Breast epithelium (tissue), 3 donors: ENCODE measurements around the gene CDH4.

ENCODE experiments used
- POLR2A ChIP-seq: fragments of 450-650 bp; IDR thresholded peaks from one replicate; pipeline ENCODE4 v1.6.1; 2016; ENCODE audit warnings: antibody characterized with exemption, mild to moderate bottlenecking, moderate library complexity
- POLR2AphosphoS5 ChIP-seq, 3 donors: sonication (generic); formaldehyde crosslinking; IDR thresholded peaks; one replicate each; pipeline ENCODE4 v1.6.1; 2017; ENCODE audit warnings: antibody characterized with exemption in 3 of 3
- TF ChIP-seq, protein P1 (sequence below), 3 donors: fragments of 450-650 bp; IDR thresholded peaks; one replicate each; pipeline ENCODE4 v1.5.1; 2016 to 2017; ENCODE audit warnings: antibody characterized with exemption in 3 of 3, mild to moderate bottlenecking in 3 of 3, moderate library complexity in 3 of 3

DNA sequence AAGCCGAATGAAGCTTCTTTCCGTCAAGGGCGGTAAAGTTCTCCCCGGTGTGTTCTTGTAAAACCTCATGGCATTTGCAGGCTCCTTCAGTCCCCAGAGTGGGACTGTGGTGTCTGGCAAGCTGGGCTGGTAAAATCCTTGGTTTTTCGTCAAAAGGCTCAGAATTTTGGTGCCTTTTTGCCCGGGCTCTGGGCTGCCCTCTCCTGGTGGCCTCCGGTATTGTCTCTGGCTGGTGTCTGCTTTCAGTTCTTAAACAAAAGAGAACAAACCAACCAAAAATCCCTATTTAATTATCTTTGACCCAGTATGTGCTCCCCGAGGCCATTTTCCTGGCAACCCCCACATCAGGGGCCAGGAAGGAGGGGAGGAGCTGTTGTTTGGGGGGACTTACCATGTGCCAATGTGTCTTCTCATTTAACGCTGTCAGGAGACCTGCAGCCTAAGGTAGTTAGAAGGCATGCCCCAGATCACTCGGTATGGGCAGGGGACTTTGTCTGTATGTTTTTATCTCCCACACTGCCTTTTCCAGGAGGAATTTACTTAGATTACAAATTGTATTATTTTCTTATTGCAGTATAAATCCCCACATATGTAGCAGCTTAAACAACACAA is 11.1 kb downstream of the CDH4 start:
- TF ChIP-seq, protein P1, sequence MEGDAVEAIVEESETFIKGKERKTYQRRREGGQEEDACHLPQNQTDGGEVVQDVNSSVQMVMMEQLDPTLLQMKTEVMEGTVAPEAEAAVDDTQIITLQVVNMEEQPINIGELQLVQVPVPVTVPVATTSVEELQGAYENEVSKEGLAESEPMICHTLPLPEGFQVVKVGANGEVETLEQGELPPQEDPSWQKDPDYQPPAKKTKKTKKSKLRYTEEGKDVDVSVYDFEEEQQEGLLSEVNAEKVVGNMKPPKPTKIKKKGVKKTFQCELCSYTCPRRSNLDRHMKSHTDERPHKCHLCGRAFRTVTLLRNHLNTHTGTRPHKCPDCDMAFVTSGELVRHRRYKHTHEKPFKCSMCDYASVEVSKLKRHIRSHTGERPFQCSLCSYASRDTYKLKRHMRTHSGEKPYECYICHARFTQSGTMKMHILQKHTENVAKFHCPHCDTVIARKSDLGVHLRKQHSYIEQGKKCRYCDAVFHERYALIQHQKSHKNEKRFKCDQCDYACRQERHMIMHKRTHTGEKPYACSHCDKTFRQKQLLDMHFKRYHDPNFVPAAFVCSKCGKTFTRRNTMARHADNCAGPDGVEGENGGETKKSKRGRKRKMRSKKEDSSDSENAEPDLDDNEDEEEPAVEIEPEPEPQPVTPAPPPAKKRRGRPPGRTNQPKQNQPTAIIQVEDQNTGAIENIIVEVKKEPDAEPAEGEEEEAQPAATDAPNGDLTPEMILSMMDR (IDR thresholded peaks at IDR 0.05): peak in 2 of 3 donors; percentile 27 to 45
- no peak for TF ChIP-seq POLR2A
- TF ChIP-seq POLR2AphosphoS5 (IDR thresholded peaks at IDR 0.05): no peak
